ENCODE data around the gene OSBPL2. TPM values are rescaled to one million over a fixed set of nuclear protein-coding genes. Genes with fewer than 3 reads are reported as not detected.

The OSBPL2 gene
- total RNA-seq, 4 donors from 2014 or later, result 52.8 to 86.7 (median 64.2) TPM

DNA sequence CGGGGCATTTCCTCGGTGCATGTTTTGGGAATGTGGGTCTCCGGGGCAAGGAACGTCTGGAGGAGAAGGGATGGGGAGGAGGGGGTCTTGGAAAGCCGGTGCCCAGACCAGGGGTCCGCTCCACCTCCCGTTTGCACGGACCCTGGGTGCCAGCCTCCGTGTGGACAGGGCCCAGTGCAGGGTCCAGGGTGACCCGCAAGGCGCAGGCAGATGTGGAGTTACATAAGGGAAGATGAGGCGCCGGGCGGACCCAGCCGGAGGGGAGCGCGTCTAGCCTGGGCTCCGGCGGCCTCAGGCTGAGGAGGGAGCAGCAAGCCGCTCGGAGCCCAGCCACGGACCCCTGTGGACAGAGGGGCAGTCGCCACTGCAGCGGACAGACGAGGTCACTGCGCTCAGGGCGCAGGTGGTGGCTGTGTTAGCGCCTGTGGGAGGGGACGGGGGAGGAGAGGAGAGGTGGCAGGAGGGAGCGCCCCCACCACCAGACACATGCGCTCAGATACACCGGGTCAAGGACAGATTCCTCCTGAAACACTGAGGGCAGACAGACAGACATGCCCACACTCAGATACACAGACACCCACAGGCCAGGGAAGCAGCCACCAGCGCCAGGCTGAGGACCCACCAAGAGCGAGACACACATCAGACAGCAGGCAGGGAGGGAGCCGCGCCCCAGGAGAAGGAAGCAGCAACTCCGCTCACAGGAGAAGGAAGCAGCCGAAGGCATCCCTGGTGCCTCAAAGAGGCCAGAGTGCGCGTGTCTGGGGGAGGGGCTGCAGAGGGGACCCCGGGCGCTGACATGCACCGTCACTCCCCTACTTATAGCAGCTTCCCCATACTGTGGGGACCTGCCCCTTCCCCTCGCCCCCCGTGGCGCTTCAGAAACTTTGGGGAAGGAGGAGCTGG lies 17.4 kb upstream of the OSBPL2 start:
- peaks cover 2 to 29% of the 10 kb centered on the region in 2 donors for H3K27me3 ChIP-seq
- H3K9me3 ChIP-seq, result no peaks in the 10 kb centered on the region
- peaks cover 0 to 14% (median 5%) of the 10 kb centered on the region in 4 donors for H3K4me1 ChIP-seq
- no peak for TF ChIP-seq POLR2A (IDR thresholded peaks at IDR 0.05)
- TF ChIP-seq, protein P1, sequence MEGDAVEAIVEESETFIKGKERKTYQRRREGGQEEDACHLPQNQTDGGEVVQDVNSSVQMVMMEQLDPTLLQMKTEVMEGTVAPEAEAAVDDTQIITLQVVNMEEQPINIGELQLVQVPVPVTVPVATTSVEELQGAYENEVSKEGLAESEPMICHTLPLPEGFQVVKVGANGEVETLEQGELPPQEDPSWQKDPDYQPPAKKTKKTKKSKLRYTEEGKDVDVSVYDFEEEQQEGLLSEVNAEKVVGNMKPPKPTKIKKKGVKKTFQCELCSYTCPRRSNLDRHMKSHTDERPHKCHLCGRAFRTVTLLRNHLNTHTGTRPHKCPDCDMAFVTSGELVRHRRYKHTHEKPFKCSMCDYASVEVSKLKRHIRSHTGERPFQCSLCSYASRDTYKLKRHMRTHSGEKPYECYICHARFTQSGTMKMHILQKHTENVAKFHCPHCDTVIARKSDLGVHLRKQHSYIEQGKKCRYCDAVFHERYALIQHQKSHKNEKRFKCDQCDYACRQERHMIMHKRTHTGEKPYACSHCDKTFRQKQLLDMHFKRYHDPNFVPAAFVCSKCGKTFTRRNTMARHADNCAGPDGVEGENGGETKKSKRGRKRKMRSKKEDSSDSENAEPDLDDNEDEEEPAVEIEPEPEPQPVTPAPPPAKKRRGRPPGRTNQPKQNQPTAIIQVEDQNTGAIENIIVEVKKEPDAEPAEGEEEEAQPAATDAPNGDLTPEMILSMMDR (IDR thresholded peaks at IDR 0.05), result no peak
- no peak for DNase-seq
- H3K27ac ChIP-seq, result no peak overlapping the region
- no peaks in the 10 kb centered on the region for H3K36me3 ChIP-seq
- peak overlapping the region in 1 of 4 donors; percentile 21 for H3K4me3 ChIP-seq

DNA sequence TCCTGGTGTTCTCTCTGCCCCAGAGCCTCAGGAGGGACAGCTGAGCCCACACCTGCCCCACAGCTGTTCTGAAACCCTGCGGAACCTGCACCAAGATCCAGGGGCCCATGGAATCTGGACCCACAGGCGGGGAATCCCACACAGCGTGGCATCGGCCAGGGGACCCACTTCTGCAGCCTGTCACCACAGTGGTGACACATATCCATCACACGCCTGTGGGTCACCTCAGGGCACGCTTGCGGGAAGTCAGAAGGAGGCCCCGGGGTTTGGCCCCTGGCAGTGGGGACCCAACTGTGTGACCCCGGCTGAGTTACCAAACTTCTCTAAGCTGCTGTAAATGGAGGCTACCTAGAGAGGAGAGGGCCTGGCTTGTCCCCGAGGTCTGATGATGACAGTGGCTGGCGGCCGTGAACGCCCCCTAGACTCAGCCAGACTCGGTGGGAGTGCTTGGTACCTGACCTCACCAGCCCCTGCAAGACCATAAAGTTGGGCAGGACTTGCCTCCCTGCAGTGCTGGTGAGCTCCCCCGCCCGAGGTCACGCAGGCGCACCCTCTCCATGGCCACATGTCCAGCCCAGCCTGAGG lies 16.0 kb upstream of the OSBPL2 start:
- no peaks in the 10 kb centered on the region for H3K36me3 ChIP-seq
- H3K9me3 ChIP-seq, result no peaks in the 10 kb centered on the region
- H3K27ac ChIP-seq, result no peak overlapping the region
- peaks cover 0 to 14% (median 5%) of the 10 kb centered on the region in 4 donors for H3K4me1 ChIP-seq
- no peak overlapping the region for H3K4me3 ChIP-seq
- no peak for DNase-seq
- TF ChIP-seq, protein P1 (IDR thresholded peaks at IDR 0.05), result no peak
- no peak for TF ChIP-seq POLR2A (IDR thresholded peaks at IDR 0.05)
- H3K27me3 ChIP-seq, result peaks cover 2 to 29% of the 10 kb centered on the region in 2 donors

DNA sequence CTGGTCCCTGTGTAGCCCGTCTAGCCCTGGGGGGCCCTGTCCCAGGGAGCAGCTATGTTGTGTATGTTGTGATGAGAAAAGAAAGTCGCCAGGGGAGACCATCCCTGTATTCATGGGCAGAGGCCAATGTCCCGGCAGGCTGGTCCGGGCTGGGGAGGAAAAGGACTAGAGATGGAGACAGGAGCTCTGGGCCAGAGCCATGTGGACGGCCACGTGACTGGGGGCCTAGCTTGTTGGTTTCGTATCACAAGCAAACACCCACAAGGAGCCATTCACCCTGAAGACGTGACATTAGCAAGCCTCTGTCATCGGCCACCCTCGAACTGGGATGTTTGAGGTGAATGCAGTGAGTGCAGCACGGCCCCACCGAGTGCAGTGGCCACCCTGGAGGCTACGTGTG lies 15.3 kb upstream of the OSBPL2 start:
- Histone ChIP-seq H3K9me3 (no peaks in the 10 kb centered on the region), H3K27me3 (peaks cover 2 to 29% of the 10 kb centered on the region in 2 donors), H3K4me3 (no peak overlapping the region), H3K4me1 (peaks cover 0 to 14% (median 5%) of the 10 kb centered on the region in 4 donors), H3K27ac (no peak overlapping the region), H3K36me3 (no peaks in the 10 kb centered on the region)
- DNase-seq, result no peak
- TF ChIP-seq POLR2A (IDR thresholded peaks at IDR 0.05), result no peak
- TF ChIP-seq, protein P1 (IDR thresholded peaks at IDR 0.05), result no peak

DNA sequence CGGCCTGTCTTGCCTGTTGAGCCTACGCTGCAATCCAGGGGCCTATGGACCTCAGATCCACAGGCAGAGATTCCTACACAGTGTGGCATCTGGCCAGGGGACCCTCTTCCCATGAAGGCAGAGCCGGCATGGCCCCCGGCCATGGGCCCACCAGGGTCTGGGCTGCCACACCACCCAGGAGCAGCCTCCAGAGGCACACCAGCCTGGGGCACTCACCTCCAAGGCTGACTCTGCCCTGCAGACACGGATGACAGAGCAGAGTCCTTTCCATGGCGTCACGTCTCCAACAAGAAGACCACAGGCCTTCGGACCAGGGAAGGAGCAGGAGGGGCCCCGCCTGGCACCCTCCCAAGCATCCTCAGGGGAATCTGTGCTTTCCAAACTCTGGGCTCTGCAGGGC lies 14.8 kb upstream of the OSBPL2 start:
- Histone ChIP-seq H3K9me3 (no peaks in the 10 kb centered on the region), H3K36me3 (no peaks in the 10 kb centered on the region), H3K4me1 (peaks cover 0 to 14% (median 5%) of the 10 kb centered on the region in 4 donors), H3K27ac (no peak overlapping the region), H3K27me3 (peaks cover 2 to 29% of the 10 kb centered on the region in 2 donors), H3K4me3 (no peak overlapping the region)
- no peak for TF ChIP-seq POLR2A (IDR thresholded peaks at IDR 0.05)
- TF ChIP-seq, protein P1 (IDR thresholded peaks at IDR 0.05), result no peak
- DNase-seq, result no peak

DNA sequence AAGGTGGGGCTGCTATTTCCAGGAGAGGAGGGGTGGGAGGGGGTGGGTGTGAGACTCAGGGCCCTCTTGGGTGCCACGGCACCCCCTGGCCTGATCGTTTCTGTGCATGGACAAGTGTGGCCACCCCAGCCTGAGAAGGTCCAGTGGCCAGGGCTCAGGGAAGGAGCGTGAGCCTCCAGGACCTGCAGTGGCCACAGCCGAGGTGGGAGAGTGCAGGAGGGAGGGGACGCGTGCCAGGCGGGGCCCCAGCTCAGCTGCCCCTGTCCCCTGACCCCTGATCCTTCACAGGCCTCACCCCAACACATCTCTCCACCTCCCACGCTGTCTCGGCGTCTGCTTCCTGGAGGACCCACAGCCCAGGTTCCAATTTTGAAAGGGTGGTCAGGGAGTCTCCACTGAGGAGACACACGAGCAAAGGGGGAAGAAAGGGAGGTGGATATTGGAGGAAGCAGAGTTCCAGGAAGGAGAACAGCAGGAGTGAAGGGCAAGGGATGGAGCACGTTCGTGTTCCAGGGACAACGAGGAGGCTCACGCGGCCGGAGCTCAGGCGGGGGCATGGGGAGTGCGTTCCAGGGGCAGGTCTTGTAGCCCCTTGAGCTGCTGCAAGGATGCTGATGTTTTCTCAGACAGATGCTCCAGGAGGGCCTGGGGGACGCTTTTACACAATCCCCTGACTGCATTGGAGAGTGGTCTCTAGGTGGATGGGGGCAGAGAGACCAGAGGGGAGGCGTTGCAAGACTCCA lies 14.0 kb upstream of the OSBPL2 start:
- H3K27me3 ChIP-seq, result peaks cover 2 to 22% of the 10 kb centered on the region in 2 donors

More for the DNA sequence above, 14.0 kb upstream of the OSBPL2 start:
- H3K4me3 ChIP-seq, result no peak overlapping the region
- peaks cover 0 to 11% (median 5%) of the 10 kb centered on the region in 4 donors for H3K4me1 ChIP-seq
- H3K27ac ChIP-seq, result no peak overlapping the region
- H3K9me3 ChIP-seq, result no peaks in the 10 kb centered on the region
- no peaks in the 10 kb centered on the region for H3K36me3 ChIP-seq
- no peak for DNase-seq
- TF ChIP-seq POLR2A (IDR thresholded peaks at IDR 0.05), result no peak
- TF ChIP-seq, protein P1 (IDR thresholded peaks at IDR 0.05), result no peak
